H7 (cell line): ENCODE results near the gene BMPR2. TPM values are rescaled to one million over a fixed set of nuclear protein-coding genes. Genes with fewer than 3 reads are reported as not detected.
"Not testable (repeated sequence)": the region's sequence is repeated elsewhere in the genome, so short reads cannot be mapped to it uniquely, and the experiment has no call there.

Experiments used
- DNase-seq: peaks from one replicate; pipeline ENCODE4 v3.0.0; 2012
- H3K27me3 ChIP-seq: 2 replicates; pipeline ENCODE4 v1.6.0; 2011; ENCODE audit warnings: mild to moderate bottlenecking, low read length; ENCODE audit not compliant: control insufficient read depth, insufficient read depth
- H3K36me3 ChIP-seq: replicated peaks from 2 replicates; pipeline ENCODE4 v1.5.1; 2011; ENCODE audit warnings: low read length; ENCODE audit not compliant: control insufficient read depth, insufficient read depth
- H3K4me3 ChIP-seq: 2 replicates; pipeline ENCODE4 v1.5.1; 2011; ENCODE audit warnings: low read depth, mild to moderate bottlenecking, control low read depth, low read length, moderate library complexity; ENCODE audit not compliant: insufficient read depth
- total RNA-seq: library from RNA; depleted of rRNA; stranded (reverse); fragments of >200 nt; shearing (Covaris generic); gene quantifications from 2 replicates; pipeline ENCODE4 v1.2.3, GENCODE V29; 2014

The BMPR2 gene
- total RNA-seq, 1 experiment from 2014 or later: 10.3 TPM

DNA sequence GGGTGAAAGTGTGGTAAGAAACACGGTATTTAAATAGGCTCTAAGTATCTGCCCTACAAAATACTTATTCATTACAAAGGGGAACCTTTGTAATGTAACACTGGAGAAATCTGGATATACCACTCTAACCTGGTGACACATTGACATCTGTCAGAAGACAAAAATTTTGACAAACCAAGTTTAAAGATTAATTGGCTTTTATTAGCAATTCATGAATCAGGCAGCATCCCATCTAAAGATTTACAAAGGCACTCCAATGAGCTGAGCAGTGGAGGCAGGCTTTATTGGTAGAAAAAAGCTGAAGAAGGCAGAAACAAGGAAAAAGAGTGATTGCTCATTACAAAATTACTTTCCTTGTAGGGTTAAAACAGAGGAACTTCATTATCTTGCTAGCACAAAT lies 35.0 kb downstream of the BMPR2 start:
- H3K27me3 ChIP-seq: no peaks in the 10 kb centered on the region
- no peaks in the 10 kb centered on the region for H3K36me3 ChIP-seq
- DNase-seq: no peak
- H3K4me3 ChIP-seq: no peak overlapping the region

DNA sequence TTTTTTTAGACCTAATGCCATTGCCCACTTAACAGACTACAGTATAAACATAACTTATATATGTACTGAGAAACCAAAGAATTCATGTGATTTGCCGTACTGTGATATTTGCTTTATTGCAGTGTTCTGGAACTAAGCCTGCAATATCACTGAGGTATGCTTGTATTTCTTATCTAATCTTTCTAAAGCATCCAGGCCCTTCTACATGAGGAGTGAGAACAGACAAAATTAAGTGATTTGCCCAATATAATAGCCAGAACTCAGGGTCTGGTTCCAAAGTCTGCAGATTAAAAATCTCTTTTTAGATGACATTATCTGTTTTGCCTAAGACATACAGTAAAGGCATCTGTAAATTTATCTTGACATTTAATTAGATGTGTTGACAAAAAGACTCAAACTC lies 41.9 kb downstream of the BMPR2 start:
- no peaks in the 10 kb centered on the region for H3K36me3 ChIP-seq
- no peaks in the 10 kb centered on the region for H3K27me3 ChIP-seq
- no peak for DNase-seq
- H3K4me3 ChIP-seq: no peak overlapping the region

GRCh38 chr2:202418511-202418910 lies 42.4 kb downstream of the BMPR2 start:
- no peaks in the 10 kb centered on the region for H3K27me3 ChIP-seq
- no peak overlapping the region for H3K4me3 ChIP-seq
- H3K36me3 ChIP-seq: no peaks in the 10 kb centered on the region
- no peak for DNase-seq

DNA sequence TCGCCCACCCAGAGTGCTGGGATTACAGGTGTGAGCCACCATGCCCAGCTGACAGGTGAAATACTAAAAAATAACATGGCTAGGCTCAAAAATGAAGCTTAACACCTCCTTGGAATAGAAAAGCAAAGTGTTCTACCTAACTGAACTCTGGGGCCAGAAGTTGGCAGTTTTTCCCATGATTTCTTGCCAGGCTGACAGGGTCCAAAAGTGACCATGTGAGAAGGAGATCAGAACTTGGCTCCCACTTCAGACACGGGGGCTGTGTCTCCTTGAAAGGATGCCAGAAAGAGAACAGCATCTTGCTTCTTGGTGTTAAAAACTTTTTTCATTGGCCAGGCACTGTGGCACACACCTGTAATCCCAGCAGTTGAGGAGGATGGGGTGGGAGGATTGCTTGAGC lies 47.0 kb downstream of the BMPR2 start:
- no peaks in the 10 kb centered on the region for H3K36me3 ChIP-seq
- no peak for DNase-seq
- H3K4me3 ChIP-seq: no peak overlapping the region
- H3K27me3 ChIP-seq: no peaks in the 10 kb centered on the region

GRCh38 chr2:202425036-202425435 lies 48.9 kb downstream of the BMPR2 start:
- Histone ChIP-seq H3K36me3 (no peaks in the 10 kb centered on the region), H3K27me3 (no peaks in the 10 kb centered on the region), H3K4me3 (no peak overlapping the region)
- DNase-seq: no peak

DNA sequence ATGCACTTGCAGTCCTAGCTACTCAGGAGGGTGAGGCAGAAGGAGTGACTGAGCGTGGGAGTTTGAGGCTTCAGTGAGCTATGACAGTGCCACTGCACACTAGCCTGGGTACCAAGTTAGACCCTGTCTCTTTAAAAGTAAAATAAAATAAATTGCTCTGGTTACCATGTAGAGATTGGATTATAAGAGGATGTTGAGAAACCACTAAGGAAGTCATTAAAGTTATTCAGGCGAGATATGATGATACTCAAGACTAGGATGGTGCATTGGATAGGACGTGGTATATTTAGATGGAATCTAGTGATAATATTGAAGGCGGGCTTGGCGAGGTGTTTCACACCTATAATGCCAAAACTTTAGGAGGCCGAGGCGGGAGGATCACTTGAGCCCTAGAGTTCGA lies 50.6 kb downstream of the BMPR2 start:
- no peak overlapping the region for H3K4me3 ChIP-seq
- no peak for DNase-seq
- no peaks in the 10 kb centered on the region for H3K36me3 ChIP-seq
- H3K27me3 ChIP-seq: no peaks in the 10 kb centered on the region

- Histone ChIP-seq H3K27me3 (no peaks in the 10 kb centered on the region), H3K36me3 (no peaks in the 10 kb centered on the region), H3K4me3 (no peak overlapping the region)
- DNase-seq: no peak
Observed at GRCh38 chr2:202429164-202429980, 53.2 kb downstream of the BMPR2 start.

DNA sequence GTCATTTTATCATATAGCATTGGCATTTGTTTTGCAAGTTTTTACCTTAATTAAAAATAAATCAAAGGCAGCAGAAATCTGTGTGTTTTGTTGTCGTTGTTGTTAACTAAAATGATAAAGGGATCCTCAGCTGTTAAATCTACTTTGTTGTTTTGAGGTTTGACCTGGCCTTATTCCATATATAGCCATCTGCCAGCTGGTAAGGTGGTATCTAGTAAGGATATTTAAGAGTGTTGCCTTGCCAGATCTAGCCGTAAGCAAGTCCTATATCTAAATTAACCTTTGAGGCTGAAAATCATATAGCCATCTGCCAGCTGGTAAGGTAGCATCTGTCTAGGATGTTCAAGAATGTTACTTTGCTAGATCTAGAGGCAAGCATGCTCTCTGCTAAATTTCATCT lies 56.6 kb downstream of the BMPR2 start:
- no peak for DNase-seq
- H3K4me3 ChIP-seq: no peak overlapping the region
- H3K36me3 ChIP-seq: no peaks in the 10 kb centered on the region
- no peaks in the 10 kb centered on the region for H3K27me3 ChIP-seq

GRCh38 chr2:202434472-202434871 lies 58.3 kb downstream of the BMPR2 start:
- no peak for DNase-seq
- Histone ChIP-seq H3K36me3 (no peaks in the 10 kb centered on the region), H3K27me3 (no peaks in the 10 kb centered on the region), H3K4me3 (no peak overlapping the region)

DNA sequence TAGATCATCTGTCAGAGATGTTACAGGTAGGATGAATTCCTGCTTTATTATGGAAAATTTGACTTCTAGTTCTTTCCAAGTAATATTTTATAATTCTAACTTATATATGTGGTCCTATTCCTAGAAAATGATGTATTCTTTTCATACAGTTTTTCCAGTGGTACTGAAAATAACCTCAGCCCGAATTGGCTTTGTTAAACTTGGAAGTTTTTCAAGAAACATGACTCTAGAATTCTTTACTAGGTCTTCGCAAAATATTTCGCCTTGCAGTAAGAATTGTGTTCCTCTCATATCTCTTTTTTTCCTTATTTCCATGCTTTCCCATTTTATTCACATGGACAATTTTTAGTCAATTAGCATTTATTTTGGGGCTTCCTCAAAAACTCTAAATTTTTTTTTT lies 60.5 kb downstream of the BMPR2 start:
- H3K27me3 ChIP-seq: no peaks in the 10 kb centered on the region
- no peak overlapping the region for H3K4me3 ChIP-seq
- no peak for DNase-seq
- H3K36me3 ChIP-seq: no peaks in the 10 kb centered on the region

GRCh38 chr2:202440117-202440516 lies 64.0 kb downstream of the BMPR2 start:
- DNase-seq, H3K36me3 ChIP-seq, H3K4me3 ChIP-seq, H3K27me3 ChIP-seq: not testable (repeated sequence)

GRCh38 chr2:202442882-202443281 lies 66.8 kb downstream of the BMPR2 start:
- DNase-seq: no peak

DNA sequence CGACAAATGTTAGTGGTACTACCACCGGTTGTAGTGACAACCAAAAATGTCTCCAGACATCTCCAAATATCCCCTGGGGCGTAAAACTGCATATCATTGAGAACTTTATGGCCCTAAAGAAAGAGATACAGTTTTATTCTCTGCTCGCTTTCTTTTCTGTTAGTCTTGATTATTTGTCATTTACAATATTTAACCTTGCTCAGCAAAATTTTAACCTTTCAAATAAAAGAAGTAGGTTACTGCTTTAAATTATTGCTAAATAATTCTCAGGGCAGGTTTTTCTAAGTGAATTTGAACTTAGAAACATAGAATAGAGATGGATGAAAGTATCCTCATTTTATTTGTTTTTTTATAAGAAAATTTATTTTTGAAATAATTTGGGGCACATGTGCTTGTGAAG lies 67.9 kb downstream of the BMPR2 start:
- Histone ChIP-seq H3K4me3 (no peak overlapping the region), H3K36me3 (no peaks in the 10 kb centered on the region), H3K27me3 (no peaks in the 10 kb centered on the region)
- DNase-seq: no peak

More at GRCh38 chr2:202442882-202443281, 66.8 kb downstream of the BMPR2 start:
- Histone ChIP-seq H3K27me3 (no peaks in the 10 kb centered on the region), H3K4me3 (no peak overlapping the region), H3K36me3 (no peaks in the 10 kb centered on the region)

- no peaks in the 10 kb centered on the region for H3K27me3 ChIP-seq
- H3K36me3 ChIP-seq: no peaks in the 10 kb centered on the region
- no peak for DNase-seq
- no peak overlapping the region for H3K4me3 ChIP-seq
Observed at GRCh38 chr2:202449344-202449743, 73.2 kb downstream of the BMPR2 start.

DNA sequence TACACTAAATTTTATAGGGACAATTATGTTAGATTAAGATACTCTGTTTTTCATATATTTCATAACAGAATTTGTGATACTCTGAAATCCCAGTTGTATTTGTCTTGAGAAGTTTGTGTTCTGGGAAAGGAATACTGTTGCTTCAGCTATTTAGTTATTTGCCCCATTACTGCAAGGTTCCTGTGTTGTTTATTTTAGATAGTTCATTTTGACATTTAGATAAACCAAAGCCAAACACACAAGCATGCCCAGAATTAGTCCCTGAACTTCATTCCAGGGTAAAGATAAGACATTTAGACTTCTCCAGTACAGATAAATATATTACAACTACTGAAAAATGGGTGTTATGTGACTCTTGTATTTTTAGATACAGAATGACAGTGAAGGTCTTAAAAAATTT lies 74.7 kb downstream of the BMPR2 start:
- Histone ChIP-seq H3K4me3 (no peak overlapping the region), H3K27me3 (no peaks in the 10 kb centered on the region), H3K36me3 (no peaks in the 10 kb centered on the region)
- DNase-seq: no peak

DNA sequence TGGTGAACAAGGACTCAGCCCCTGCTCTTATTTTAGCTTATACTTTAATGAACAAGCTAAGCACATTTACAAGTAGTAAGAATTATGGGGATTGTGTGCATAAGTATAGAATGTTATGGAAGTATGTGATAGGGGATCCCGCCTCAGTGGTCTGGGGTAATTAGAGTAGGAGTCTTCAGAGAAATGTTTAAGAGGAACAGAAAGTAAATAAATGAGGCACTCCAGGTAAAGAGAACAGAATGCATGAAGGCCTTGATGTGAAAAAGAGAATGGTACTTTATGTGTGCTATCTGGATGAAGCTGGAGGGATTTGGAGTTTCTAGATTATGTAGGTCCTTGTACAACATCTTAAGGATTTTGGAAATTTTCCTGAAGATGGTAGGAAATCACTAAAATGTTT lies 76.6 kb downstream of the BMPR2 start:
- no peaks in the 10 kb centered on the region for H3K36me3 ChIP-seq
- DNase-seq: no peak

More for the DNA sequence above, 76.6 kb downstream of the BMPR2 start:
- Histone ChIP-seq H3K27me3 (no peaks in the 10 kb centered on the region), H3K4me3 (no peak overlapping the region)
